ENCODE measurements around the gene RP9.
"Not testable (repeated sequence)": the region's sequence is repeated elsewhere in the genome, so short reads cannot be mapped to it uniquely, and the experiment has no call there.

The RP9 gene

DNA sequence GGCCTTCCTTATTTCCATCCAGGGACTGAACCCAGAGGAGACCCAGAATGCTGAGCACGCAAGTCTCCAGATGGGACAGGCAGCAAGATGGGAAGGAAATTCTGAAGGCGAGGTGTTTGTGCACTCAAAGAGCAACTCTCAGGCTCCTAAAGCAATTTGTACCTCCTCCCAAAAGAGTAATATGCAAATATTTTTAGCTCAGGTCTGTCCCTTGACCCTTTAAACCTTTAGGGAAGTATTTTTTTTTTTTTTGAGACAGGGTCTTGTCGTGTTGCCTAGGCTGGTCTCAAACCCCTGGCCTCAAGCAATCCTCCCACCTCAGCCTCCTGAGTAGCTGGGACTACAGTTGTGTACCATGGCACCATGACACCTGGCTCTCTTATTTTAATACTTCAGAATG, 8.4 kb downstream of the RP9 start:
- no peak for DNase-seq

DNA sequence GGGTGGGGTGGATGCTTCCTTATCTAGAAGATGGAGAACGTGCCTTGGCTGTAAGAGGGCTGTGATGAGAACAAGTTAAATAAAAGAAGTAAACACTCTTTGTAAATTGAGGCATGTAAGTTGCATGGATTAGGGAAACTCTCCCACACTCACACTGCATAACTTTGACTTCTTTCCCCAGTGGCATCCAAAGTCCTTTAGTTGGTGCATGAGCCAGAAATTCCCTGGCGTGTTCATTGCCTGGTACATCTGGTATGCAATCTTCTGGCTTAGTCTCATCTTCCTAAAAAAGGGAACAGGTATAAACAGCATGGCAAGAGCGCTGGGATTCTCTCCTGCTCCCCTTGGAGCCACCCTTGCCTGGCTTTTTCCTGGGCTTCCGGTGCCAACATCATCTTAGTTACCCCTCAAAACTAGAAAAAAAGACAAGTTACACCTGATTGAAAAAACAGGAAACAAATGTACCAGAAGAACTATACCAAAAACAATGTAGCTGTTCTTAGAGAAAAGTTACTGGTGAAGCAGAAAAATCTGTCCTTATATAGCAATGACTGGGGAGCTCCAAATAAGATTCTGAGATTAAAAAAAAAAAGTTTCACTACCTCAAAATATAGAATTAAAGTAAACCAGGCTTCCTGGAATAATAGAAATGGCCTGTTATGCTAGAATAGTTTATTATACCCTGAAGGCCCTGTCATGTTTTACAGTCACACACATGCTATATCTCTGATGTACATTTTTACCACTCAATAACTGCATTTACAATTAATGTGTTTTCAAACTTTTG, 9.9 kb downstream of the RP9 start:
- DNase-seq: no peak

DNA sequence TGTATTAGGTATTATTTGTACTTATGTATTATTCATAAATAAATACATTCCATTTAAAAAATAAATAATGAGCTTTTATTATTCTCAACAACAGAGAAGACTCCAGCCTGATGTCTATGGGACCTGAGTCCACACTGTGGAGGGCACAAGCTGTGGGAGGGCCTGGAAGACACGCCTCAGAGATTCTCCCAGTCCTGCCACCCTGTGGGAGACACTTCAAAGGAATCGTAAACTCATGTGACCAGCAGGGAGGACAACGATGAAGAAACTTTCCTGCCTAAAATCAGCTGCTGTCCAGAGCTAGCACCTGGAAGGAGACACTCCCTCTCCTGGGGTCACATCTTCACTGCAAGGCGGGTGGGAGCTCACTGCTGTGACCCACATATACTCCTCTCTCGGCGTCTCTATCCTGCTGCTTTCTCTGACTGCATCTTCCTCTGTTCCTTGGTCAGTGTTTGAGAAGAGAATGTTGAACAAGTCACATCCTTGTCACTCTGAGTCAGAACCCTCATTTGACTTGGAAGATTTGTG, 14.4 kb downstream of the RP9 start:
- not testable (repeated sequence) for DNase-seq

- no peak for DNase-seq
These were observed 15.9 kb downstream of the RP9 start for GRCh38 chr7:33093266-33093665.

DNA sequence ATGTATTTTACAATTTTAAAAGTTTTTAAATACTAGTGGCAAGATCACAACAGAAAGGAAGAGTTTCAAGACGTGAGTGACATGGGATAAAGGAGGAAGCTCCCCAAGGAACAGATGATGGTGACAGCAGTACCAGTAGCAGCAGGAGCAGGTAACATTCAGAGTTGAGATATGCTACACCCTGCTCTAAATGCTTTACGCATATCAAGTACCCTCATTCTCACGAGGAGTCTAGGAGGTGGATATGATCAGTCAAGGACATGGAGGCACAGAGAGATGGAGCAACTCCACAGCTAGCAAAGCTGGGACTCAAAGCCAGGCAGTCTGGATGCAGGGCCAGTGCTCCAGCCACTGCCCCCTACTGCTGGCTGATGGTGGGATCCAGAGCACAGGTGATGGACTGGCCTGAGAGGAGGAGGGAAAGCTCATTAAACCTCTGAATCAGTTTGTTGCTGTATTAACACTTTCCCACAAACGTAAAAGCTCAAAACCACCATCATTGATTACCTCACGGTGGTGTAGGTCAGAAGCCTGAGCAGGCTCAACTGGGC, 17.5 kb downstream of the RP9 start:
- no peak for DNase-seq

- DNase-seq: no peak
These were observed 18.1 kb downstream of the RP9 start for GRCh38 chr7:33091111-33091531.

DNA sequence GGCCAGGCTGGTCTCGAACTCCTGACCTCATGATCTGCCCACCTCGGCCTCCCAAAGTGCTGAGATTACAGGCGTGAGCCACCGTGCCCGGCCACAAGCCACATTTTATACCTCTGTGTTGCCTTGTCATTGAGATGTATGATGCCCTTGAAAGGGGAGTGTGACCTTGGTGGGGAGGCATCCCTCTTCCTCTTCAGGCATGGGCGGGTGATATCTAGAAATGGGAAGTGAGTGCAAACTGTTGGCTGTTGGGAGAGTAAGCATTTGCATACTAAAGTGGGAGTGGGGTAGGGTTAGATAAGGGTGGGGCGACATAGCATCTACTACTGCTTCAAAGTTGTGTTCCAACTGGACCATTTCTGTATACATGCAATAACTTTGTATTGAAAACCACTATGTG, 20.1 kb downstream of the RP9 start:
- no peak for DNase-seq

GRCh38 chr7:33087858-33088257, 21.3 kb downstream of the RP9 start:
- DNase-seq: no peak

GRCh38 chr7:33087356-33087755, 21.8 kb downstream of the RP9 start:
- DNase-seq: no peak

- DNase-seq: no peak
These were observed 29.2 kb downstream of the RP9 start for GRCh38 chr7:33079763-33080690.

- no peak for DNase-seq
These were observed 30.1 kb downstream of the RP9 start for GRCh38 chr7:33079096-33079495.

- DNase-seq: no peak
These were observed 32.5 kb downstream of the RP9 start for GRCh38 chr7:33076737-33077136.

DNA sequence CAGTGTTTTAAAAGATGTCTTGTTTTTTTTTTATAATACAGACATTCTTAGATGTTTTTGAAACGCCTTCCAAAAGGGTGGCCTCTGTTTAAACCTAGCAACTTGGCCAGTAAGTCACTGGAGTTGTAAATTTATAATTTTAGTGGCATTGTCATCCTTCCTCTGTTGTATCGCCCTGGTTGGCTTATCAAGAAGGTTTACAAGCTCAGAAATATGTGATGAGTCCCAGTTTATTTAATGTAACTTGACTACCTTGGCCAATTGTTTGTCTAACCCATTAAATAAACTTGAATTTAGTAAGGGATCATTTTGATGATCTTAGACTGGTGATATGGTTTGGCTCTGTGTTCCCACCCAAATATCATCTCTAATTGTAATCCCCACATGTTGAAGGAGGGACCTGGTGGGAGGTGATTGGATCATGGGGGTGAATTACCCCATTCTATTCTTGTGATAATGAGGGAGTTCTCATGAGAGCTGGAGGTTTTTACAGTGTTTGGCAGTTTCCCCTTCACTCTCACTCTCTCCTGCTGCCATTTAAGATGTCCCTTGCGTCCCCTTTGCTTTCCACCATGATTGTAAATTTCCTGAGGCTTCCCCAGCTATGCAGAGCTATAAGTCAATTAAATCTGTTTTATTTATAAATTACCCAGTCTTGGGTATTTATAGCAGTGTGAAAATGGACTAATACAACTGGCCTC, 33.2 kb downstream of the RP9 start:
- DNase-seq: no peak

DNA sequence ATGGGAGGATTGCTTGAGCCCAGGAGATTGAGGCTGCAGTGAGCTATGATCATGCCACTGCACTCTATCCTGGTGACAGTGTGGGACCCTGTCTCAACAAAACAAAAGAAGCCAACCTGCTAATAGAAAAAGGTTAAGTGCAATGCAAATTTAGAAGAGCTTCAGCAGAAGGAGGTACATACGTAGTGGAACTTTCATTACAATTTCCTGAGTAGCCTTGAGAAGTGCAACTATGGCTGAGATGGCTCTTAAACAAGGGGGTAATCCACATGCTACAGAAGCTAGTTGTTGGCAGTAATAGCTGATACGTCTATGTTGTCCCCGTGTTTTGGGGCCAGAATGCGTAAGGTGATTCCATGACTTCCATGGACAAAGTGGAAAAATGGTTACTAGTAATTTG, 36.0 kb downstream of the RP9 start:
- DNase-seq: no peak

- DNase-seq: no peak
These were observed 36.7 kb downstream of the RP9 start for GRCh38 chr7:33072471-33072870.

DNA sequence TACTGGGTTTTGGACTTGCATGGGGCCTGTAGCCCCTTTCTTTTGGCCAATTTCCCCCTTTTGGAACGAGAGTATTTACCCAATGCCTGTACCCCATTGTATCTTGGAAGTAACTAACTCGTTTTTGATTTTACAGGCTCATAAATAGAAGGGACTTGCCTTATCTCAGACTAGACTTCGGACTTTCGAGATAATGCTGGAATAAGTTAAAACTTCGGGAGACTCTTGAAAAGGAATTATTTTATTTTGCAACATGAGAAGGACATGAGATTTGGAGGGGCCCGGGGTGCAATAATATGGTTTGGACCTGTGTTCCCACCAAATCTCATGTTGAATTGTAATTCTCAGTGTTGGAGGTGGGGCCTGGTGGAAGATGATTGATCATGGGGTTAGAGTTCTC, 38.4 kb downstream of the RP9 start:
- DNase-seq: no peak

DNA sequence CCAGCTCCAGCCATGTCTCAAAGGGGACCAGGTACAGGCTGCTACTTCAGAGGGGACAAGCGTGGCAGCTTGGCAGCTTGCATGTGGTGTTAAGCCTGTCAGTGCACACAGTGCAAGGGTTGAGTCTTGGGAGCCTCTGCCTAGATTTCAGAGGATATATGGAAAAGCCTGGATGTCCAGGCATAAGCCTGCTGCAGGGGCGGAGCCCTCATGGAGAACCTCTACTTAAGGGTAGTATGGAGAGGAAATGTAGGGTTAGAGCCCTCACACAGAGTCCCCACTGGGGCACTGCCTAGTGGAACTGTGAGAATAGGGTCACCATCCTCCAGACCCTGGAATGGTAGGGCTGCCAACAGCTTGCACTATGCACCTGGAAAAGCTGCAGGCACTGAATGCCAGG, 38.9 kb downstream of the RP9 start:
- no peak for DNase-seq

DNA sequence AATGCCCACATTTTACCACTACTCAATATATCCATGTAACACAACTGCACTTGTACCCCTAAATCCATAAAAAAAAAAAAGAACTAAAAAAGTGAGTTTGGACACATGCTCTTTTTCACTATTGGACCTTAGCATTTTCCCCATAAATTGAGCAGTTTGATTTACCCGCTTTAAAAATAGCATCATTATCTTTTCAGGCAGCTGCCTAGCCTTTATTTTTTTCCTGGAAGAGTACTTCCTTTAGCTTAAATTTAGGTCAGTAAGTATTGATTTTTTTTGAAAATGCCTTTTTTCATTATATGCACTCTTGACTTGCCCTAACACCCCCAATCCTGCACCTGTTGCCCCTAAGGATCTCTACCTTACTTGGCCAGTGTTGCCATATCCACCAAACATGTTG, 41.3 kb downstream of the RP9 start:
- DNase-seq: no peak

- DNase-seq: no peak
These were observed 42.4 kb downstream of the RP9 start for GRCh38 chr7:33066771-33067170.

DNA sequence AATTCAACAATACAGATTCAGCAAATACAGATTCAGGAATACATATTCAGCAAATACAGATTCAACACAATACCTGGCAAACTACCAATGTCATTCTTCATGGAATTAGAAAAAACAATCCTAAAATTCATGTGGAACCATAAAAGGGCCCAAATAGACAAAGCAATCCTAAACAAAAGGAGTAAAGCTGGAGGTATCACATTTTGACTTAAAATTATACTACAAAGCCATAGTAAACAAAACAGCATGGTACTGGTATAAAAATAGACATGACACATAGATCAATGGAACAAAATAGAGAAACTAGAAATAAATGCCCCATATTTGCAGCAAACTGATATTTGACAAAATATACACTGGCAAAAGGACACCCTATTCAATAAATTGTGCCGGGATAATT, 43.2 kb downstream of the RP9 start:
- no peak for DNase-seq

DNA sequence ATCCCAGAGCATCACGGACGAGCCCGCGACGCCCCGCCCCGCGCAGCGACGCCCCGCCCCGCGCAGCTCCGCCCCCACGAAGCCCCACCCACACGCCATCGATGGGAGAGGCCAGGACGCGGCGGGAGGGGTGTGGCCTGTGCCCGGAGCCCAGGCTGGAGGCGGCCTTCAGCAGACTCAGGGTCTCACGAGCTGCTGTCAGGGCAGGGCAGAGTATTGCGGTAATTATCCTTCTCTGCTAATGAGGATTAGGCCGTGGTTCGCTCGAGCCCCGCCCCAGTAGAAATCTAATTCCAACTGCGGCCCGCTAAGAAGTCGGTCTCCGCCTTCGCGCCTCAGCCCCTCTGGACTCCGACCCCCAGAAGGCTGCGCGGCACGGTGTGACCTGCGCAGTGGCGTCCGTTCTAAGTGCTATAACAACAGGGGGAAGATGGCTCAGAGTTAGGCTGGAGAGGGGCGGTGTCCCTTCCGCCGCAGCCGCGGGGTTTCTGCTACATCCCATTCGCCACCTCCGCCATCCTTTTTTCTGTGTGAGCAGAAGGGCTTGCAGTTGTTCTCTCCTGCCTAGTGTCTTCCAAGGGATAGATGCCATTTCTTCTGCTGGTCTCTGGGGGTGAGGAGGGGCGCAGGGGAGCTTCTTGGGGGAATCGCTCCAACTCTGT, 46.3 kb downstream of the RP9 start:
- peak; percentile 97 for DNase-seq

DNA sequence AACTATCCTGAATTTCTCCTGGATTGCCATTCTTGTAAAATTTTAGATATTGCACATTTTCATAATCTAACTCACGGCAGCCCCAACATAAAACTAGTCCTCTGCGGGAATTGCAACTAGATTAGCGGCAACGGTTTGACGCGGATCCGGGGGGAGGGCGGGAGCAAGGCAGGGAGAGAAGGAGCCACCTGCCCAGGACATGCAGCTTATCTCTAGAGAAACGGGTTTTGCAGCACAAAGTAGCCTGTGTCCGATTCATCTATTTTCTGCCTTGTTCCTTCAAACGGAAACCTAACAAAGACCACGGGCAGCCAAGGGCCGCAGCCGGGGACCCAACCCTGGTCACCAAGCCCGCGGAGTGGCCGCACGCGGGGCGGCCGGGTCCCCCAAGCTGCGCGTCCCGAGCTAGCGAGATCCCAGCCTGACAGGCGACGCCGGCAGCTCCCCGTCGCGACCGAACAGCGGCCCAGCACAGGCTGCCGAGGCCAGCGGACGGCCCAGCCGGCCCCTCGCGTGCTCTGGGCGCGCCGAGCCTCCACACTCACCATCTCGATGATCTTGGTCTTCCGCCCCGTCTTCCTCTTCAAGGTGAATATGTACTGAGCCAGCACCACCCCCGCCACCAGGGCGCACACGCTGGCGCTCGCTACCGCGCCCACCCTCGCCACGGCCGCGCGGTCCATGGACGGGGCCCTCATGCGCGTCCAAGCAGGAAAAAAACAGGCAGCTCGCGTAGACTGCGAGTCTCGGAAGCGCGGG, 47.0 kb downstream of the RP9 start, which contains the start of gene NT5C3A:
TSS of gene NT5C3A (minus strand) at position 754 of the 759 bp plus-strand sequence. CDS start at position 683, 71 bp downstream.
- DNase-seq: peak; percentile 46

Measured in NCI-H1105 treated with DMSO at 0.1 percent for 48 hours (cell line).